Measurements from ENCODE around the gene CYP24A1.

CYP24A1 gene

GRCh38 chr20:54156981-54157835 is 16.6 kb downstream of the CYP24A1 start:
- DNase-seq (ENCODE audit: low spot score in 2 of 2) (no peak), ATAC-seq (no peak)
- Mint-ChIP-seq H3K36me3 (no peaks in the 10 kb centered on the region), H3K4me1 (no peaks in the 10 kb centered on the region), H3K4me3 (no peak overlapping the region), H3K9me3 (no peaks in the 10 kb centered on the region), H3K27ac (no peak overlapping the region)

DNA sequence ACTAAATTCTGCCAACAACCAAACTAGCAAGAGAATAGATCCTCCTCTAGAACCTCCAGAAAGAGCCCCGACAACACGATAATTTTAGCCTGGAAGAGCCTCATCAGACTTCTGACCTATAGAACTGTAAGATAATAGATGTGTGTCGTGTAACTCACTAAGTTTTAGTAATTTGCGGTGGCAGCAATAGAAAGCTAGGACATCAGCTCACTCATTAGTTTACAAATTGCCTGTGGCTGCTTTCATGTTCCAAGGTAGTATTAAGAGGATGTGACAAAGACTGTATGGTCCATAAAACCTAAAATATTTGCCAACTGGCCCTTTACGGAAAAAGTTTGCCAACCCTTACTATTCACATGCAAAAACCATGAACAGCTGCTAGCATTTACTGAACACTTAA is 17.3 kb downstream of the CYP24A1 start:
- Mint-ChIP-seq H3K9me3 (no peaks in the 10 kb centered on the region), H3K4me3 (no peak overlapping the region), H3K27ac (no peak overlapping the region), H3K36me3 (no peaks in the 10 kb centered on the region), H3K4me1 (no peaks in the 10 kb centered on the region)
- ATAC-seq (no peak), DNase-seq (ENCODE audit: low spot score in 2 of 2) (no peak)

DNA sequence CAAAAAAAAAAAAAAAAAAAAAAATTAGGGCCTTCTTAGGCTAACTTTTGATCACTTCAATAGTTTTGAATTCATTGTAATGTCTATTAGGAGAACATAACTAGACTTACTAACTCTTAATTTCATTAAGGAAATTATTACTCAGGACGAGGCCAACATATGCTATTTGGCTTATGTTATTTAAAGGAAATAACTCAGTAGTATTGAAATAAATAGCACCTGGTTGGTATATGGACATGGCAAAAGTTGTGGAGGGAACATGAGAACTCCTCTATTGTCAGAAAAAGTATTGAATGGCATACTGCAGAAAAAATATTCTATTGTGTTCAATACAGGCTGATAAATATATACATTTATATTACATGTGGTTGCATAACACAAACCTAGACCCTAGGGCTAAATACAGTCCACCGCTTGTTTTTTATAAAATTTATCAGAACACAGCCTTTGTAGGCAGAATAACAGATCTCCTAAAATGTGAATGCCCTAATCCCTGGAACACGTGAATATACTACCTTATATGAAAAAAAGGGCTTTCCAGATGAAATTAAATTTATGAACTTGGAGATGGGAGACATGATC is 18.0 kb downstream of the CYP24A1 start:
- H3K9me3 Mint-ChIP-seq = no peaks in the 10 kb centered on the region
- ATAC-seq (no peak), DNase-seq (ENCODE audit: low spot score in 2 of 2) (no peak)
- H3K36me3 Mint-ChIP-seq = no peaks in the 10 kb centered on the region
- no peak overlapping the region for H3K27ac Mint-ChIP-seq
- H3K4me3 Mint-ChIP-seq = no peak overlapping the region
- no peaks in the 10 kb centered on the region for H3K4me1 Mint-ChIP-seq

- ATAC-seq (no peak), DNase-seq (ENCODE audit: low spot score in 2 of 2) (no peak)
- no peaks in the 10 kb centered on the region for H3K9me3 Mint-ChIP-seq
- no peaks in the 10 kb centered on the region for H3K36me3 Mint-ChIP-seq
- H3K4me3 Mint-ChIP-seq = no peak overlapping the region
- H3K27ac Mint-ChIP-seq = no peak overlapping the region
- no peaks in the 10 kb centered on the region for H3K4me1 Mint-ChIP-seq
Measured at GRCh38 chr20:54154439-54154838, 19.3 kb downstream of the CYP24A1 start.

DNA sequence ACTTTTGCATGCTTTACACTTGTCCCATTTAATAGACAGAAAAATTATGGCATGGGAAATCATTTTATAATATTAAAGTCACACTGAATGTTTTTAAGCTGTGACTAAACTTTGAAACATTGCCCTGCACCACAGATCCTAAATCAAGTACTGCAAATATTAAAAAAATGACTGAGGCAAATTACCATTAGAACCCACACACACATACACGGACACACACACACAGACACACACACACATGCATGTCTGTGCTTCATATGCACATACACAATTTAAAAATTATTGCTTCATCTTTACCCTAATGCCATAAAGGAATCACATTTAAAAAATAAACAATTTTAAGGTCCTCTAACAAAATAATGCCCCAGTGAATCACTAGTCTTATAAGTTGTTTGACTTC is 19.9 kb downstream of the CYP24A1 start:
- no peak for DNase-seq (ENCODE audit: low spot score in 2 of 2)
- no peak overlapping the region for H3K27ac Mint-ChIP-seq
- no peaks in the 10 kb centered on the region for H3K36me3 Mint-ChIP-seq
- no peaks in the 10 kb centered on the region for H3K9me3 Mint-ChIP-seq
- no peak for ATAC-seq
- H3K4me3 Mint-ChIP-seq = no peak overlapping the region
- H3K4me1 Mint-ChIP-seq = no peaks in the 10 kb centered on the region

- ATAC-seq = no peak
- Mint-ChIP-seq H3K4me3 (no peak overlapping the region), H3K9me3 (no peaks in the 10 kb centered on the region), H3K4me1 (no peaks in the 10 kb centered on the region), H3K27ac (no peak overlapping the region), H3K36me3 (no peaks in the 10 kb centered on the region)
- DNase-seq (ENCODE audit: low spot score in 2 of 2) = no peak
Measured at GRCh38 chr20:54153041-54153327, 20.8 kb downstream of the CYP24A1 start.

GRCh38 chr20:54152227-54153040 is 21.4 kb downstream of the CYP24A1 start:
- DNase-seq (ENCODE audit: low spot score in 2 of 2) (no peak), ATAC-seq (no peak)
- no peak overlapping the region for H3K27ac Mint-ChIP-seq
- H3K9me3 Mint-ChIP-seq = no peaks in the 10 kb centered on the region
- no peak overlapping the region for H3K4me3 Mint-ChIP-seq
- no peaks in the 10 kb centered on the region for H3K36me3 Mint-ChIP-seq
- H3K4me1 Mint-ChIP-seq = no peaks in the 10 kb centered on the region

GRCh38 chr20:54151511-54152226 is 22.1 kb downstream of the CYP24A1 start:
- Mint-ChIP-seq H3K27ac (no peak overlapping the region), H3K9me3 (no peaks in the 10 kb centered on the region), H3K4me3 (no peak overlapping the region), H3K36me3 (no peaks in the 10 kb centered on the region), H3K4me1 (no peaks in the 10 kb centered on the region)
- ATAC-seq = no peak
- no peak for DNase-seq (ENCODE audit: low spot score in 2 of 2)

DNA sequence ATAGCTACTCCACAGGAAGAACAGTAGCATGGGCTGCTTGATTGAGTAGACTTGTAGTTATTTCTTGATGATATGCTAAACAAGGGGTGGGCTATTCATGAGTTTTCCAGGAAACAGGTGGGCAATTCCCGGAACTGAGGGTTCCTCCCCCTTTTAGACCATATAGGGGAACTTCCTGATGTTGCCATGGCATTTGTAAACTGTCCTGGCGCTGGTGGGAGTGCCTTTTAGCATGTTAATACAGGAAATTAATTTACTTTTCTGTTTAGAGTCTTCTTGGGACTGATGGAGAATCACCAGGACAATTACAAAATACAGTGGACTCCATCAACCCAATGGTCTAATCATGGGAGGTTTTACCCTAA is 22.7 kb downstream of the CYP24A1 start:
- H3K4me3 Mint-ChIP-seq = no peak overlapping the region
- no peaks in the 10 kb centered on the region for H3K4me1 Mint-ChIP-seq
- DNase-seq (ENCODE audit: low spot score in 2 of 2) (no peak), ATAC-seq (no peak)
- no peak overlapping the region for H3K27ac Mint-ChIP-seq
- H3K9me3 Mint-ChIP-seq = no peaks in the 10 kb centered on the region
- H3K36me3 Mint-ChIP-seq = no peaks in the 10 kb centered on the region

- DNase-seq (ENCODE audit: low spot score in 2 of 2) (no peak), ATAC-seq (no peak)
- Mint-ChIP-seq H3K36me3 (no peaks in the 10 kb centered on the region), H3K27ac (no peak overlapping the region), H3K4me3 (no peak overlapping the region), H3K4me1 (no peaks in the 10 kb centered on the region), H3K9me3 (no peaks in the 10 kb centered on the region)
Measured at GRCh38 chr20:54149765-54150264, 24.0 kb downstream of the CYP24A1 start.

GRCh38 chr20:54148947-54149764 is 24.6 kb downstream of the CYP24A1 start:
- Mint-ChIP-seq H3K4me1 (no peaks in the 10 kb centered on the region), H3K36me3 (no peaks in the 10 kb centered on the region), H3K27ac (no peak overlapping the region), H3K9me3 (no peaks in the 10 kb centered on the region), H3K4me3 (no peak overlapping the region)
- no peak for DNase-seq (ENCODE audit: low spot score in 2 of 2)
- ATAC-seq = no peak

GRCh38 chr20:54146672-54147071 is 27.1 kb downstream of the CYP24A1 start:
- Mint-ChIP-seq H3K36me3 (no peaks in the 10 kb centered on the region), H3K4me3 (no peak overlapping the region), H3K27ac (no peak overlapping the region), H3K4me1 (no peaks in the 10 kb centered on the region), H3K9me3 (no peaks in the 10 kb centered on the region)
- ATAC-seq = no peak
- DNase-seq (ENCODE audit: low spot score in 2 of 2) = no peak

DNA sequence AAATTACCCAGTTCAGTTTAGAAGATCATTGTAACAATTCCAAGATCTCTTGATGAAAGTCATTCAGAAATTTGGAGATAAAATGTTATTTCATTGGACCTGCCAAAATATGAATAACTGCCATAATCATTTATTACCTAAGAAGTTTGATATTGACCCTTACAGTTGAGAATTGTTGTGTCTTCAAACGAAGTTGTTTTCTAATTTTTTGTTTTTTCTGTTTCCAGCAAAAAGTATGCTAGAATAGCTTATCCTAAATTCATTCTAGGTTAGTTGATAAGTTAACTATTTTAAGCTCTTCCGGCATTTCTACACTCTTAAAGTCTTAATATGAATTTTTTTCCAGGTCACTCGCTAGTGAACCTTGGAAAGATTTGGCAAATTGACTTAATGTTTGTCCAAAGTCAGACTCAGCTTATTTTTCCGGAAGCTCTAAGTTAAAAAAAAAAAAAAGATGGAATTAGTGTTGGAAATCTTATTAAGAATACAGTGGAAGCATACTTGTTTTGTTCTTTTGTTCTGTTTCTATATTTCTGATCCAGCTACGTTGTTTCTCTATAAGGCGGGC is 28.9 kb downstream of the CYP24A1 start:
- DNase-seq (ENCODE audit: low spot score in 2 of 2) = no peak
- no peaks in the 10 kb centered on the region for H3K36me3 Mint-ChIP-seq
- no peaks in the 10 kb centered on the region for H3K9me3 Mint-ChIP-seq
- no peak overlapping the region for H3K27ac Mint-ChIP-seq
- no peak overlapping the region for H3K4me3 Mint-ChIP-seq
- H3K4me1 Mint-ChIP-seq = no peaks in the 10 kb centered on the region
- ATAC-seq = no peak

GRCh38 chr20:54140927-54141566 is 32.7 kb downstream of the CYP24A1 start:
- no peak for ATAC-seq
- no peaks in the 10 kb centered on the region for H3K36me3 Mint-ChIP-seq
- no peaks in the 10 kb centered on the region for H3K4me1 Mint-ChIP-seq
- no peak for DNase-seq (ENCODE audit: low spot score in 2 of 2)
- no peaks in the 10 kb centered on the region for H3K9me3 Mint-ChIP-seq
- no peak overlapping the region for H3K27ac Mint-ChIP-seq
- no peak overlapping the region for H3K4me3 Mint-ChIP-seq

Data from stimulated activated effector memory CD8-positive, alpha-beta T cell treated with anti-CD3 and anti-CD28 coated beads, Interleukin-12 subunit alpha, Interleukin-12 subunit beta, amount 100 ng/mL, for 72 hours (primary cell).